Measurements from ENCODE around the gene MRPL10. TPM values are rescaled to one million over a fixed set of nuclear protein-coding genes. Genes with fewer than 3 reads are reported as not detected.
A peak's percentile ranks its signal among the peaks of the same experiment; 100 is the strongest.

The MRPL10 gene
- total and polyA plus RNA-seq, 10 donors: 24.4 to 46.1 (median 34.2) TPM

DNA sequence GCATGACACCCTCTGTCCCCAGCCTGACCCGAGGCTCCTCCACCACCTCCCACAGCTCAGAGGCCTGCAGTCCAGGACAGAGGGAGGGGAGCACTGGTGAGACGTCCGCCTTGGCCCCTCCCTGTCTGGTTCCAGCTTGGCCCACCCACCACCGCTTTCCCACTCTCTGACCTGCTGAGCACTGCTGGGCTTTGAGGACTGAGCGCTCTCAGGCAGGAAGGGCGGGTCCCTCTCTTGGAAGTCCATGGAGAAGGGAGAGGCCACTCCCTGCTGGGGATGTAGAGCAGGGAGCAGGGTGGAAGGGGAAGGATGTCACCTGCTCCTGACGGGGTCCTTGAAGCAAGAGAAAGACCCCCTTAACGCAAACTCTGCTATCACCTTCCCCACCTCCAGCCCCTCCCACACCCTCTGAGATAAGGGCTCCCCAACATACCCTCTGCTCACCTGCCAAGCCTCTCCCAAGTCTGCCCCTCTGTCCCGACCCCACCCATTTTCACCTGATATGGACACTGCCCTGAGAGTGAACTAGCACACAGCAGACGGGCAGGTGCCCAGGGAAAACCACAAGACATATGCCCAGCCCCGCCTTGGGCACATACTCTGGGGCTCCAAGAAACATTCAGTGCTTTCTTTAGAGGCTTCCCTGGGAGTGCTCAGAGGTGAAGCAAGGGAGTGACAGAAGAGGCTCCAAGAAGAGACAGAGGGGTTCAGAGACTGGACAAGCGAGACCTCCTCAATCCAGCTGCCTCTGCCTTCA lies 11.1 kb downstream of the MRPL10 start:
- peaks cover 19 to 38% (median 32%) of the 10 kb centered on the region in 6 donors for H3K4me1 ChIP-seq
- WGBS, 5 donors: 60 to 76% (median 72%) methylated on average over 12 of the region's 12 CpGs
- intact Hi-C loops (cut with DNase I; ENCODE audit: low total_unique reads): no loop called here
- TF ChIP-seq POLR2A (IDR thresholded peaks at IDR 0.05) (no peak), POLR2AphosphoS5 (IDR thresholded peaks at IDR 0.05) (no peak)
- H3K27me3 ChIP-seq (replicated peaks in 1 of 7): no peaks in the 10 kb centered on the region
- H3K9me3 ChIP-seq: no peaks in the 10 kb centered on the region
- H3K4me3 ChIP-seq: peak overlapping the region in 4 of 8 donors; percentile 65 to 94 (median 74)
- peak overlapping the region in 2 of 8 donors; percentile 77 to 85 for H3K27ac ChIP-seq
- no peak for DNase-seq
- peaks cover 5 to 74% (median 62%) of the 10 kb centered on the region in 6 donors for H3K36me3 ChIP-seq

DNA sequence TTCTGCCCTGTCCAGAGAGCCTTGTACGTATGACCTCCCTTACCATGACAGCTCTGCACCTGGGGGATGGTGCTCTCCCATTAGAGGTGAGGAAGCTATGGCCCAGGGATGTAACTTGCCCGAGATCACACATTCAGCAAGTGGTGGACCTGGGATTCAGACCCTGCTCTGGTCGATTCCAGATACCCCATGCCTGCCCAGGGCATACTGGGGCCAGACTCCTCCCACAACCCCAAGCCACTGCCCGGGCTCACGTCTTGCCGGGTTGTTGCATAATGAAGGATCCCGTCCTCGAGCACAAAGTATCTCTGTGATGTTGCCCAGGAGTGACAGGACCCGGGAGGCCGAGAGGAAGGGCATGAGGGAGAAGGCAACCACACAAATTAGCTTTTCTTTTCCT lies 11.9 kb downstream of the MRPL10 start:
- WGBS, 5 donors: 75 to 90% (median 81%) methylated on average over 3 to 10 of the region's 10 CpGs
- H3K27ac ChIP-seq: peak overlapping the region in 2 of 8 donors; percentile 16 to 85
- no peak for TF ChIP-seq POLR2AphosphoS5 (IDR thresholded peaks at IDR 0.05)
- TF ChIP-seq POLR2A (IDR thresholded peaks at IDR 0.05): no peak
- TF ChIP-seq CTCF (IDR thresholded peaks at IDR 0.05 in 8 of 11, conservative IDR thresholded peaks at IDR 0.05 in 3 of 11): no peak
- no peak for DNase-seq
- H3K27me3 ChIP-seq (replicated peaks in 1 of 7): no peaks in the 10 kb centered on the region
- peaks cover 19 to 38% (median 32%) of the 10 kb centered on the region in 6 donors for H3K4me1 ChIP-seq
- intact Hi-C loops (cut with DNase I; ENCODE audit: low total_unique reads): no loop called here
- peaks cover 5 to 74% (median 65%) of the 10 kb centered on the region in 6 donors for H3K36me3 ChIP-seq
- H3K4me3 ChIP-seq: no peak overlapping the region
- no peaks in the 10 kb centered on the region for H3K9me3 ChIP-seq

DNA sequence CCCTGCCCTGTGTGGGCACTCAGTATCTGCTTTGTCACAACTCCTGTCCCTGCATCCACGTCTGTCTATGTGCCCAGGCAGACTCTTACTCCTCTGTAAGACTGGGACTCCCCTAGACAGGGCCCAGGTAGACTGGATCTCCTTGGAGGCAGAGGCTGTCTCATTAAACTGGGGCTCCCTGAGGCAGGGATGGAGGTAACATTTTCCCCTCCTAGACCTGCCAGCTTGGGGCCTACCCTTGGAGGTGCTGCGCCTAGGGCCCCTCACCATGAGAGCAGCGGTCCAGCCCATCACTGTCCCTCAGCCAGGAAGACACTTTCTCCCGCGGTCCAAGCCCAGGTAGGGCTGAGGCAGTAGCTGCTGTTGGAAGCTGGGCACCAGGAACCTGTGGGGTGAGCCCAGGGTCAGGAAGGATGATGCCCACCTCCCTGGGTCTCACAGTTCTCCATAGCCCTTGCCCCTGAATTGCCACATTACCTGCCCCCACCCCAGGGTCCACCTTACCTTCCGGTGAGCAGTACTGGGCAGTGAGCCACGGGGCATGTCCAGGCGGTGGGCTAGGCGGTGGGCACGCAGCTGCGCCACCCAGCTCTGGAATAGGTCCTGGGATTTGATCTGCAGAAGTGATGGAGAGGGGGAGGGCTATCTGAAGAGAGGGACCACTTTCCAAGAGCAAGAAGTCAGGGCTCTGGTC lies 13.2 kb downstream of the MRPL10 start:
- no peak for TF ChIP-seq POLR2AphosphoS5 (IDR thresholded peaks at IDR 0.05)
- no peak for TF ChIP-seq POLR2A (IDR thresholded peaks at IDR 0.05)
- no peak for TF ChIP-seq CTCF (IDR thresholded peaks at IDR 0.05 in 8 of 11, conservative IDR thresholded peaks at IDR 0.05 in 3 of 11)
- Histone ChIP-seq H3K4me1 (peaks cover 19 to 38% (median 32%) of the 10 kb centered on the region in 6 donors), H3K9me3 (no peaks in the 10 kb centered on the region), H3K36me3 (peaks cover 2 to 74% (median 64%) of the 10 kb centered on the region in 6 donors), H3K27me3 (replicated peaks in 1 of 7) (no peaks in the 10 kb centered on the region), H3K27ac (no peak overlapping the region), H3K4me3 (no peak overlapping the region)
- peak; percentile 24 for DNase-seq
- 90 to 95% (median 93%) methylated on average over 6 to 11 of the region's 11 CpGs for WGBS, 5 donors
- intact Hi-C loops (cut with DNase I; ENCODE audit: low total_unique reads): no loop called here

DNA sequence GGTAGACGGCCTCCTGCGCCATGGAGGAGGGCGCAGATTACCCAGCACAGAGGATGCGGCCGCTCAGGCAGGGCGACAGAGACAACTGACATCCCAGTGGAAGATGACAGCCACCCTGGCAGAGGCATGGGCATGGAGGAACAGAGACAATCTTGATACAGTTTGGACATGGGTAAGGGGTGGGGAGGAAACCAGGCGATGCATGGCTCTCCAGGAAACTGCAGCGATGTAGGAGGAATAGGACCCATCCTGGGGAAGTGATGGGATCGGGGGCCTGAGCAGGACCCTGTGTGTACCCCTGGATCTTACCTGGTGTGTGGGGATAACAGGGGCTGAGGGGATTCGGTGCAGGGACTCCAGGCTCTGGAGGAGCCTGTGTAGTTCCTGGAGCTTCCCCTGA lies 14.4 kb downstream of the MRPL10 start:
- DNase-seq: no peak
- peaks cover 2 to 82% (median 75%) of the 10 kb centered on the region in 6 donors for H3K36me3 ChIP-seq
- 94 to 98% (median 97%) methylated on average over 10 of the region's 10 CpGs for WGBS, 5 donors

More for the DNA sequence above, 14.4 kb downstream of the MRPL10 start:
- Histone ChIP-seq H3K27ac (no peak overlapping the region), H3K4me3 (no peak overlapping the region), H3K27me3 (replicated peaks in 1 of 7) (no peaks in the 10 kb centered on the region), H3K4me1 (peaks cover 13 to 27% (median 22%) of the 10 kb centered on the region in 6 donors), H3K9me3 (no peaks in the 10 kb centered on the region)
- TF ChIP-seq CTCF (IDR thresholded peaks at IDR 0.05 in 8 of 11, conservative IDR thresholded peaks at IDR 0.05 in 3 of 11): no peak
- TF ChIP-seq POLR2A (IDR thresholded peaks at IDR 0.05): no peak
- TF ChIP-seq POLR2AphosphoS5 (IDR thresholded peaks at IDR 0.05): no peak
- intact Hi-C loops (cut with DNase I; ENCODE audit: low total_unique reads): no loop called here
